ENCODE data around the gene KCNB1.

GRCh38 chr20:49405062-49405683 is 77.3 kb downstream of the KCNB1 start:
- no peak for TF ChIP-seq CTCF (IDR thresholded peaks at IDR 0.05)
- no peak for TF ChIP-seq POLR2A (IDR thresholded peaks at IDR 0.05)
- TF ChIP-seq EP300 (IDR thresholded peaks at IDR 0.05) = no peak

All from stomach (tissue), 4 donors.